ENCODE results near the gene UBR2.

UBR2 gene

GRCh38 chr6:42709871-42710270 is 146.0 kb downstream of the UBR2 start:
- Histone ChIP-seq H3K4me1 (ENCODE audit: low read length) (no peaks in the 10 kb centered on the region), H3K36me3 (replicated peaks; ENCODE audit: low read depth, low read length) (no peaks in the 10 kb centered on the region), H4K20me1 (ENCODE audit: insufficient read depth, low read length) (no peaks in the 10 kb centered on the region), H3K27ac (ENCODE audit: low read length) (no peak overlapping the region), H3K27me3 (ENCODE audit: low read depth, low read length) (no peaks in the 10 kb centered on the region), H3K9ac (ENCODE audit: low read length) (no peak overlapping the region), H3K4me2 (ENCODE audit: low read length) (no peak overlapping the region), H3K4me3 (ENCODE audit: low read length) (no peak overlapping the region), H3K9me3 (ENCODE audit: insufficient read depth, low read length) (peaks cover 5% of the 10 kb centered on the region; the same call in 1 of the 2 replicates), H2AFZ (ENCODE audit: low read depth, low read length) (no peak overlapping the region), H3K79me2 (ENCODE audit: low read length) (no peaks in the 10 kb centered on the region)
- TF ChIP-seq EZH2phosphoT487 (IDR thresholded peaks at IDR 0.05; ENCODE audit: low read depth) = no peak
- TF ChIP-seq, protein P1, sequence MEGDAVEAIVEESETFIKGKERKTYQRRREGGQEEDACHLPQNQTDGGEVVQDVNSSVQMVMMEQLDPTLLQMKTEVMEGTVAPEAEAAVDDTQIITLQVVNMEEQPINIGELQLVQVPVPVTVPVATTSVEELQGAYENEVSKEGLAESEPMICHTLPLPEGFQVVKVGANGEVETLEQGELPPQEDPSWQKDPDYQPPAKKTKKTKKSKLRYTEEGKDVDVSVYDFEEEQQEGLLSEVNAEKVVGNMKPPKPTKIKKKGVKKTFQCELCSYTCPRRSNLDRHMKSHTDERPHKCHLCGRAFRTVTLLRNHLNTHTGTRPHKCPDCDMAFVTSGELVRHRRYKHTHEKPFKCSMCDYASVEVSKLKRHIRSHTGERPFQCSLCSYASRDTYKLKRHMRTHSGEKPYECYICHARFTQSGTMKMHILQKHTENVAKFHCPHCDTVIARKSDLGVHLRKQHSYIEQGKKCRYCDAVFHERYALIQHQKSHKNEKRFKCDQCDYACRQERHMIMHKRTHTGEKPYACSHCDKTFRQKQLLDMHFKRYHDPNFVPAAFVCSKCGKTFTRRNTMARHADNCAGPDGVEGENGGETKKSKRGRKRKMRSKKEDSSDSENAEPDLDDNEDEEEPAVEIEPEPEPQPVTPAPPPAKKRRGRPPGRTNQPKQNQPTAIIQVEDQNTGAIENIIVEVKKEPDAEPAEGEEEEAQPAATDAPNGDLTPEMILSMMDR (IDR thresholded peaks at IDR 0.05; ENCODE audit: low read depth, low read length) = no peak

DNA sequence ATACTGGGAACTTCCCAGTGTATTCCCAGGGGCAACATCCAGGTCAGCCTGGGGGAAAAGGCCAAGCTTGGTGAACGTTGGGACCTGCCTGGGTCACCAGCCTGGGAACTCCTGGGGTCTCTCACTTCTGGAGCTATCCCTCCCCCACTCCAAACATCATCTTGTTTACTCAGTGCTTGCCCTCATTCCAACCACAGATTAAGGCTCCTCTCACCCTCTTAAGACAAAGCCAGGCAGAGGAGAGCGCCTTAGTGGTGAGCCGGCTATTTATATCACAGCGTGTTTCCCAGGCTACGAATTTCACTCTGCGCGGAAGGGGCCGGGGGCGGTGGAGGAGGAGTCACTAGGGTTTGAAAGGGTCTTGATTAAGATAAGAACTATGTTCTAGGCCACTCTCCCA is 146.5 kb downstream of the UBR2 start:
- H3K4me3 ChIP-seq (ENCODE audit: low read length) = no peak overlapping the region
- no peak overlapping the region for H3K4me2 ChIP-seq (ENCODE audit: low read length)
- H4K20me1 ChIP-seq (ENCODE audit: insufficient read depth, low read length) = no peaks in the 10 kb centered on the region
- H3K36me3 ChIP-seq (replicated peaks; ENCODE audit: low read depth, low read length) = no peaks in the 10 kb centered on the region
- no peaks in the 10 kb centered on the region for H3K79me2 ChIP-seq (ENCODE audit: low read length)
- no peak overlapping the region for H2AFZ ChIP-seq (ENCODE audit: low read depth, low read length)
- H3K27me3 ChIP-seq (ENCODE audit: low read depth, low read length) = no peaks in the 10 kb centered on the region
- peaks cover 5% of the 10 kb centered on the region; the same call in 1 of the 2 replicates for H3K9me3 ChIP-seq (ENCODE audit: insufficient read depth, low read length)
- no peak overlapping the region for H3K9ac ChIP-seq (ENCODE audit: low read length)
- H3K27ac ChIP-seq (ENCODE audit: low read length) = no peak overlapping the region
- H3K4me1 ChIP-seq (ENCODE audit: low read length) = no peaks in the 10 kb centered on the region
- TF ChIP-seq, protein P1 (IDR thresholded peaks at IDR 0.05; ENCODE audit: low read depth, low read length) = no peak
- TF ChIP-seq EZH2phosphoT487 (IDR thresholded peaks at IDR 0.05; ENCODE audit: low read depth) = no peak

GRCh38 chr6:42711930-42712329 is 148.1 kb downstream of the UBR2 start:
- no peak overlapping the region for H3K4me2 ChIP-seq (ENCODE audit: low read length)
- no peak overlapping the region for H3K9ac ChIP-seq (ENCODE audit: low read length)
- H4K20me1 ChIP-seq (ENCODE audit: insufficient read depth, low read length) = no peaks in the 10 kb centered on the region
- no peaks in the 10 kb centered on the region for H3K4me1 ChIP-seq (ENCODE audit: low read length)
- TF ChIP-seq, protein P1 (IDR thresholded peaks at IDR 0.05; ENCODE audit: low read depth, low read length) = no peak
- TF ChIP-seq EZH2phosphoT487 (IDR thresholded peaks at IDR 0.05; ENCODE audit: low read depth) = no peak
- H3K36me3 ChIP-seq (replicated peaks; ENCODE audit: low read depth, low read length) = no peaks in the 10 kb centered on the region
- H3K27ac ChIP-seq (ENCODE audit: low read length) = no peak overlapping the region
- H3K79me2 ChIP-seq (ENCODE audit: low read length) = no peaks in the 10 kb centered on the region
- H3K4me3 ChIP-seq (ENCODE audit: low read length) = no peak overlapping the region
- H3K9me3 ChIP-seq (ENCODE audit: insufficient read depth, low read length) = peaks cover 5% of the 10 kb centered on the region; the same call in 1 of the 2 replicates
- peaks cover 5% of the 10 kb centered on the region; the same call in 1 of the 2 replicates for H3K27me3 ChIP-seq (ENCODE audit: low read depth, low read length)
- H2AFZ ChIP-seq (ENCODE audit: low read depth, low read length) = no peak overlapping the region

DNA sequence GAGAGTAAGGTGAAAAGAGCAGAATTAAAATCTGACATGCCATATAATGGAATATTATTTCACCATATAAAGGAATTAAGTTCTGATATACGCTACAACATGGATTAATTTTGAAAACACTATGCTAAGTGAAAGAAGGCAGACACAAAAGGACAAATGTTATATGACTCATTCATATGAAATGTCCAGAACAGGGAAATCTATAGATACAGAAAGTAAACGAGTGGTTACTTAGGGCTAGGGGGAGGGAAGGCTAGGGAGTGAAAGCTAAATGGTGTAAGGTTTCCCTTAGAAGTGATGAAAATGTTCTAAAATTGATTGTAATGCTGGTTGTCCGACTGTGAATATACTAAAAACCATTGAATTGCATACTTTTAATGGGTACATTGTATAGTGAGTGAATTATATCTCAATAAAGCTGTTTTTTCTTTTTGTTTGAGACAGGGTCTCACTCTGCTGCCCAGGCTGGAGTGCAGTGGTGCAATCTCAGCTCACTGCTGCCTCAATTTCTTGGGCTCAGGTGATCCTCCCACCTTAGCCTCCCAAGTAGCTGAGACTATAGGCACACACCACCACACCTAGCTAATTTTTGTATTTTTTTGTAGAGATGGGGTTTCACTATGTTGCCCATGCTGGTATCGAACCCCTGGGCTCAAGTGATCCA is 150.4 kb downstream of the UBR2 start:
- no peak overlapping the region for H3K4me3 ChIP-seq (ENCODE audit: low read length)
- H3K36me3 ChIP-seq (replicated peaks; ENCODE audit: low read depth, low read length) = no peaks in the 10 kb centered on the region
- H3K4me1 ChIP-seq (ENCODE audit: low read length) = peaks cover 3% of the 10 kb centered on the region; the same call in 1 of the 2 replicates
- no peaks in the 10 kb centered on the region for H4K20me1 ChIP-seq (ENCODE audit: insufficient read depth, low read length)
- H3K9me3 ChIP-seq (ENCODE audit: insufficient read depth, low read length) = peaks cover 5% of the 10 kb centered on the region; the same call in 1 of the 2 replicates
- TF ChIP-seq, protein P1 (IDR thresholded peaks at IDR 0.05; ENCODE audit: low read depth, low read length) = no peak
- no peak for TF ChIP-seq EZH2phosphoT487 (IDR thresholded peaks at IDR 0.05; ENCODE audit: low read depth)
- no peak overlapping the region for H3K27ac ChIP-seq (ENCODE audit: low read length)
- no peak overlapping the region for H3K9ac ChIP-seq (ENCODE audit: low read length)
- no peak overlapping the region for H3K4me2 ChIP-seq (ENCODE audit: low read length)
- H2AFZ ChIP-seq (ENCODE audit: low read depth, low read length) = no peak overlapping the region
- peaks cover 5% of the 10 kb centered on the region; the same call in 1 of the 2 replicates for H3K27me3 ChIP-seq (ENCODE audit: low read depth, low read length)
- H3K79me2 ChIP-seq (ENCODE audit: low read length) = no peaks in the 10 kb centered on the region

Data from OCI-LY3 (cell line).